Transverse colon (tissue), 4 donors: ENCODE results near the gene SLTM. TPM values are rescaled to one million over a fixed set of nuclear protein-coding genes. Genes with fewer than 3 reads are reported as not detected.
"Not testable (repeated sequence)": the region's sequence is repeated elsewhere in the genome, so short reads cannot be mapped to it uniquely, and the experiment has no call there.

Experiments
- DNase-seq: peaks from one replicate; pipeline ENCODE4 v3.0.0-alpha.2; 2019
- H3K27ac ChIP-seq, 4 donors: fragments of 200-600 bp; sonication (generic); 2 replicates each; pipeline ENCODE4 v1.5.1; 2016 to 2018; ENCODE audit warnings: inconsistent platforms in 4 of 4
- H3K27me3 ChIP-seq: fragments of 200-600 bp; sonication (generic); 2 replicates; pipeline ENCODE4 v1.5.1; 2017; ENCODE audit warnings: inconsistent platforms
- H3K36me3 ChIP-seq, 4 donors: fragments of 200-600 bp; sonication (generic); 2 replicates each; pipeline ENCODE4 v1.5.1; 2017 to 2019; ENCODE audit warnings: inconsistent platforms in 4 of 4
- H3K4me1 ChIP-seq, 4 donors: fragments of 200-600 bp; sonication (generic); 2 replicates each; pipeline ENCODE4 v1.5.1; 2017 to 2020; ENCODE audit warnings: inconsistent platforms in 4 of 4
- H3K4me3 ChIP-seq, 4 donors: fragments of 200-600 bp; sonication (generic); 1 replicate in 1 of 4; 2 replicates in 3 of 4; pipeline versions ENCODE4 v1.5.1 to v1.6.1; 2017 to 2019; ENCODE audit warnings: inconsistent platforms in 4 of 4
- H3K9me3 ChIP-seq, 2 donors: fragments of 200-600 bp; sonication (generic); 2 replicates each; pipeline ENCODE4 v1.5.1; 2017 to 2019; ENCODE audit warnings: inconsistent platforms in 2 of 2
- EP300 ChIP-seq: sonication (generic); formaldehyde crosslinking; IDR thresholded peaks from one replicate; pipeline ENCODE4 v1.6.1; 2017; ENCODE audit warnings: antibody characterized with exemption, low read depth
- POLR2A ChIP-seq: fragments of 450-650 bp; IDR thresholded peaks from one replicate; pipeline ENCODE4 v1.6.1; 2016; ENCODE audit warnings: antibody characterized with exemption, mild to moderate bottlenecking, moderate library complexity
- POLR2AphosphoS5 ChIP-seq, 3 donors: sonication (generic); formaldehyde crosslinking; IDR thresholded peaks; one replicate each; pipeline ENCODE4 v1.6.1; 2016; ENCODE audit warnings: antibody characterized with exemption in 3 of 3
- WGBS, 2 donors: methylation state at CpG; one replicate each; pipeline ENCODE4 v1.1.5; 2018; ENCODE audit warnings: low coverage in 1 of 2; 5-methylcytosine and 5-hydroxymethylcytosine counted together
- in situ Hi-C, 4 donors: fragments of 200-750 bp; cut with MboI; loops; one replicate each; pipeline versions ENCODE4 v1.15.0 to v1.15.1; 2017; ENCODE audit warnings: low sequenced_read_pairs in 3 of 4, low pct_ligation_motif_present in 1 of 4, low pct_unique_long_range_greater_than_20kb in 1 of 4
- intact Hi-C: fragments of 100-400 bp; cut with DNase I; formaldehyde crosslinking; loops from one replicate; pipeline ENCODE4 v1.15.1; 2023; ENCODE audit warnings: low total_unique reads
- small RNA-seq, 4 donors: library from RNA; depleted of rRNA; stranded (forward); fragments of <200 nt; gene quantifications; one replicate each; pipeline ENCODE3, GENCODE V24; 2016
- total RNA-seq, 4 donors: library from RNA; depleted of rRNA; stranded (reverse); fragments of >200 nt; gene quantifications; one replicate each; pipeline ENCODE4 v1.1.0, GENCODE V29; 2016
- TF ChIP-seq, protein P1 (sequence below), 5 experiments: fragments of 200-600 bp in 3 of 5; fragments of 450-650 bp in 2 of 5; sonication (generic) in 3 of 5; IDR thresholded peaks; 1 replicate in 2 of 5; 2 replicates in 3 of 5; pipeline ENCODE4 v1.5.1; 2016 to 2017; ENCODE audit warnings: antibody characterized with exemption in 5 of 5, inconsistent platforms in 3 of 5, mild to moderate bottlenecking in 2 of 5, moderate library complexity in 1 of 5

Gene SLTM
- total RNA-seq, 4 donors from 2014 or later: 91.9 to 447 (median 143) TPM

DNA sequence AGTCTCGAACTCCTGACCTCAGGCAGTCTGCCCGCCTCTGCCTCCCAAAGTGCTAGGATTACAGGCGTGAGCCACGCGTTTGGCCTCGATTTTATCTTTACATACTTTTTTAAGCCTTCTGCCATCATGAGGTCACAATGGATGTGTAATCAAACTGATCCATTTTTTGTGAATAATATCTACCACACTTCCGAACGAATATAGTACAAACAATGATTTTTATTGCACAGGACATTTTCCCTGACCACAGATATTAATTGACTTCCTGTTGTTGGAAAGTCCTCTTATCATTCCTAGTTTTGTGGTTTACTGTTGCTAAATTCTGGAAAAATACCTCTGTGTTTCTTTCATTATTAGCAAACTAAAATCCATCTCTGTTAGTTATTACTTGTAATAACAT lies 93.4 kb downstream of the SLTM start:
- no peak overlapping the region for H3K27ac ChIP-seq
- in situ Hi-C loops: loop anchor here in 1 of 4 donors (25.0 kb wide), 1 partner anchor 97 kb away; the partner anchor contains the start of gene SLTM

DNA sequence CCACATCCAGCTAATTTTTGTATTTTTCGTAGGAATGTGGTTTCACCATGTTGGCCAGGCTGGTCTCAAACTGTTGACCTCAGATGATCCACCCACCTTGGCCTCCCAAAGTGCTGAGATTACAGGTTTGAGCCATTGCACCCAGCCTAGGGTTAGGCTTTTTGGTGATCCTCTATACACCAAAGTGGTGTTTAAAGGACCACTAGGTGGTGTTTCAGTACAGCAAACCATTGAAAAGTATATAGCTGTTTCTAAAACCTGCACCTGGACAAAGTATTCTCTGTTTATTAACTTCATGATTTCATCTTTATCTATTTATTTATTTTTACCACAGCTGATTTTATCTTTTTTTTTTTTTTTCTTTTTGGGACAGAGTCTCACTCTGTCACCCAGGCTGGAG lies 94.0 kb downstream of the SLTM start:
- H3K9me3 ChIP-seq: no peaks in the 10 kb centered on the region
- no peak for DNase-seq
- in situ Hi-C loops (loop anchor here in 1 of 4 donors (25.0 kb wide), 1 partner anchor 98 kb away; the partner anchor contains the start of gene SLTM), intact Hi-C loops (no loop called here)
- H3K27me3 ChIP-seq: no peaks in the 10 kb centered on the region
- 80 to 86% methylated on average over 1 of the region's 1 CpG for WGBS, 2 donors
- TF ChIP-seq EP300 (no peak), POLR2AphosphoS5 (IDR thresholded peaks at IDR 0.05) (no peak), POLR2A (no peak)
- TF ChIP-seq, protein P1, sequence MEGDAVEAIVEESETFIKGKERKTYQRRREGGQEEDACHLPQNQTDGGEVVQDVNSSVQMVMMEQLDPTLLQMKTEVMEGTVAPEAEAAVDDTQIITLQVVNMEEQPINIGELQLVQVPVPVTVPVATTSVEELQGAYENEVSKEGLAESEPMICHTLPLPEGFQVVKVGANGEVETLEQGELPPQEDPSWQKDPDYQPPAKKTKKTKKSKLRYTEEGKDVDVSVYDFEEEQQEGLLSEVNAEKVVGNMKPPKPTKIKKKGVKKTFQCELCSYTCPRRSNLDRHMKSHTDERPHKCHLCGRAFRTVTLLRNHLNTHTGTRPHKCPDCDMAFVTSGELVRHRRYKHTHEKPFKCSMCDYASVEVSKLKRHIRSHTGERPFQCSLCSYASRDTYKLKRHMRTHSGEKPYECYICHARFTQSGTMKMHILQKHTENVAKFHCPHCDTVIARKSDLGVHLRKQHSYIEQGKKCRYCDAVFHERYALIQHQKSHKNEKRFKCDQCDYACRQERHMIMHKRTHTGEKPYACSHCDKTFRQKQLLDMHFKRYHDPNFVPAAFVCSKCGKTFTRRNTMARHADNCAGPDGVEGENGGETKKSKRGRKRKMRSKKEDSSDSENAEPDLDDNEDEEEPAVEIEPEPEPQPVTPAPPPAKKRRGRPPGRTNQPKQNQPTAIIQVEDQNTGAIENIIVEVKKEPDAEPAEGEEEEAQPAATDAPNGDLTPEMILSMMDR (IDR thresholded peaks at IDR 0.05): no peak
- no peaks in the 10 kb centered on the region for H3K4me1 ChIP-seq
- H3K4me3 ChIP-seq: no peak overlapping the region
- H3K27ac ChIP-seq: no peak overlapping the region
- no peaks in the 10 kb centered on the region for H3K36me3 ChIP-seq

More for the DNA sequence above, 93.4 kb downstream of the SLTM start:
- Histone ChIP-seq H3K4me3 (no peak overlapping the region), H3K4me1 (no peaks in the 10 kb centered on the region), H3K36me3 (no peaks in the 10 kb centered on the region), H3K27me3 (no peaks in the 10 kb centered on the region), H3K9me3 (no peaks in the 10 kb centered on the region)
- TF ChIP-seq POLR2AphosphoS5 (IDR thresholded peaks at IDR 0.05) (no peak), POLR2A (no peak), EP300 (no peak)
- TF ChIP-seq, protein P1 (IDR thresholded peaks at IDR 0.05): no peak
- intact Hi-C loops: no loop called here
- no peak for DNase-seq
- WGBS, 2 donors: 60 to 87% methylated on average over 2 to 8 of the region's 8 CpGs

DNA sequence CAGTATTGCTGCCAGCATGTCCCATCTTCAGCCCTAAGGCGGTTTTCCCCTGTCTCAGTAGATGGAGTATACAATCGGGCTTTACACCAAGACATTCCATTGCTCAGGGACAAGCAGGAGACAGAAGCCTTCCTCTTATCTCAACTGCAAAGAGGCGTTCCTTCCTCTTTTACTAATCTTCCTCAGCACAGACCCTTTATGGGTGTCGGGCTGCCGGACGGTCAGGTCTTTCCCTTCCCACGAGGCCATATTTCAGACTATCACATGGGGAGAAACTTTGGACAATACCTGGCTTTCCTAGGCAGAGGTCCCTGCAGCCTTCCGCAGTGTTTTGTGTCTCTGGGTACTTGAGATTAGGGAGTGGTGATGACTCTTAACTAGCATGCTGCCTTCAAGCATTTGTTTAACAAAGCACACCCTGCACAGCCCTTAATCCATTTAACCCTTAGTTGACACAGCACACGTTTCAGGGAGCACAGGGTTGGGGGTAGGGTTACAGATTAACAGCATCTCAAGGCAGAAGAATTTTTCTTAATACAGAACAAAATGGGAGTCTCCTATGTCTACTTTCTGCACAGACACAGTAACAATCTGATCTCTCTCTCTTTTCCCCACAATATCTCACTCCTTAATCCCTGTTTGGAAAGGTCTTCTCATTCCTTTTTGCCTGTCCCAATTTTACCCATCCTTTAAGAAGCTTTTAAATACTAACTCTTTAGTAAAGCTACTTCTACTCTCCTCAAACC lies 99.6 kb downstream of the SLTM start:
- intact Hi-C loops, H3K27ac ChIP-seq, H3K36me3 ChIP-seq, H3K4me1 ChIP-seq, H3K4me3 ChIP-seq, H3K9me3 ChIP-seq, DNase-seq, H3K27me3 ChIP-seq: not testable (repeated sequence)
- WGBS, 2 donors: 44 to 60% methylated on average over 1 to 9 of the region's 9 CpGs
- in situ Hi-C loops: loop anchor here in 1 of 4 donors (25.0 kb wide), 1 partner anchor 103 kb away; the partner anchor contains the start of gene SLTM

DNA sequence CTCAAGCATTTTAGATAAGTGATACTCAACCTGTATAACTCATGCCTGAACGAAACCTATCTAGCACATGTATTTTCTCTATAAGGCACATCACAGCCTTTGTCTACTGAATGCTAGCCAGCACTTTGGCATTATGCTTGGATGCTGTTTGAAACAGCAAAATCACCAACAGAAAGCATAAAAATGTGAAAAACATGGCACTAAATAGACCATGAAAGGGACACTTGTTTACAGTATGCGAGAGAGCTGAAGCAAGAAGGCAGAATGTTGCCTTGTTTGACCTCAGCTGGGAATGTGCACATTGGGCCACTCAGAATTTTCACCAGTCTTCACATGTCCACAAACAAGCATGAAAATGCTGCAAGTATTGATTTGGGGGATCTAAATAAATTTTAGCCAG lies 102.9 kb downstream of the SLTM start:
- TF ChIP-seq POLR2A (no peak), POLR2AphosphoS5 (IDR thresholded peaks at IDR 0.05) (no peak), EP300 (no peak)
- TF ChIP-seq, protein P1 (IDR thresholded peaks at IDR 0.05): no peak
- H3K27ac ChIP-seq: no peak overlapping the region
- intact Hi-C loops: no loop called here
- no peaks in the 10 kb centered on the region for H3K27me3 ChIP-seq
- H3K9me3 ChIP-seq: no peaks in the 10 kb centered on the region
- no peaks in the 10 kb centered on the region for H3K4me1 ChIP-seq
- no peak overlapping the region for H3K4me3 ChIP-seq
- 82 to 100% methylated on average over 2 of the region's 2 CpGs for WGBS, 2 donors
- H3K36me3 ChIP-seq: peaks cover 0 to 12% (median 3%) of the 10 kb centered on the region in 4 donors
- no peak for DNase-seq
- in situ Hi-C loops: loop anchor here in 1 of 4 donors (25.0 kb wide), 1 partner anchor 107 kb away; the partner anchor contains the start of gene SLTM

Small RNA genes lying within 50 kb of the gene (small RNA-seq; reads per million reads assigned to genes)
- 0 reads per million in 4 donors for gene ZNF444P1

Other genes with a start within 250 kb of the SLTM start
- gene ADAM10, start 184.0 kb downstream of the SLTM start, total RNA-seq: 100 to 1,000 TPM in 1 of 4 donors, 10 to 100 TPM in 3; 45.3 to 941 (median 69.1) TPM
- gene MINDY2, start 162.4 kb downstream of the SLTM start, total RNA-seq: 10 to 100 TPM in 3 of 4 donors, 1 to 10 TPM in 1; 7.4 to 13.9 (median 12.0) TPM
- gene RNF111, start 54.0 kb upstream of the SLTM start, total RNA-seq: 10 to 100 TPM; 16.1 to 93.1 (median 25.3) TPM
- gene CCNB2, start 171.5 kb upstream of the SLTM start, total RNA-seq: 100 to 1,000 TPM in 1 of 4 donors, 1 to 10 TPM in 3; 1.9 to 132 (median 6.4) TPM